Cardiac muscle cell (in vitro differentiated cells and primary cell): ENCODE measurements around the gene NPIPB6. TPM values are rescaled to one million over a fixed set of nuclear protein-coding genes. Genes with fewer than 3 reads are reported as not detected.
"Not testable (repeated sequence)": the region's sequence is repeated elsewhere in the genome, so short reads cannot be mapped to it uniquely, and the experiment has no call there.

Experiments
- DNase-seq, 2 donors: peaks; one replicate each; pipeline versions ENCODE4 v3.0.0 to v3.0.0-alpha.2; 2010 to 2017; ENCODE audit warnings: low read depth in 1 of 2, low spot score in 1 of 2
- H3K27ac ChIP-seq: fragments of 200-600 bp; sonication (generic); 2 replicates; pipeline ENCODE4 v1.5.1; 2016
- H3K27me3 ChIP-seq: fragments of 200-600 bp; sonication (generic); 2 replicates; pipeline ENCODE4 v1.6.0; 2016; ENCODE audit warnings: control low read depth
- H3K36me3 ChIP-seq: fragments of 200-600 bp; sonication (generic); 2 replicates; pipeline ENCODE4 v1.5.1; 2016; ENCODE audit warnings: control low read depth
- H3K4me1 ChIP-seq: fragments of 200-600 bp; sonication (generic); 2 replicates; pipeline ENCODE4 v1.8.1; 2017; ENCODE audit warnings: low read depth, mild to moderate bottlenecking, mixed run types
- H3K4me3 ChIP-seq: fragments of 200-600 bp; sonication (generic); 2 replicates; pipeline ENCODE4 v1.5.1; 2016; ENCODE audit warnings: mild to moderate bottlenecking
- H3K9me3 ChIP-seq: fragments of 200-600 bp; sonication (generic); 2 replicates; pipeline ENCODE4 v1.5.1; 2017; ENCODE audit warnings: low read depth, mild to moderate bottlenecking, control low read depth
- polyA plus RNA-seq: library from polyadenylated mRNA; unstranded; fragments of >200 nt; fragmentation: Nextera tagmentation; extraction: Ambion mirVana; gene quantifications from 2 replicates; pipeline ENCODE4 v1.2.1, GENCODE V29; 2016
- total RNA-seq: library from RNA; depleted of rRNA; stranded (reverse); fragments of >200 nt; gene quantifications from 2 replicates; pipeline ENCODE4 v1.2.3, GENCODE V29; 2016
- TF ChIP-seq, protein P1 (sequence below): IDR thresholded peaks from 2 replicates; pipeline ENCODE4 v1.5.1; 2012; ENCODE audit warnings: low read depth, mild to moderate bottlenecking, low read length

The NPIPB6 gene
- total and polyA plus RNA-seq, 2 experiments from 2014 or later: 3.2 to 4.9 TPM

DNA sequence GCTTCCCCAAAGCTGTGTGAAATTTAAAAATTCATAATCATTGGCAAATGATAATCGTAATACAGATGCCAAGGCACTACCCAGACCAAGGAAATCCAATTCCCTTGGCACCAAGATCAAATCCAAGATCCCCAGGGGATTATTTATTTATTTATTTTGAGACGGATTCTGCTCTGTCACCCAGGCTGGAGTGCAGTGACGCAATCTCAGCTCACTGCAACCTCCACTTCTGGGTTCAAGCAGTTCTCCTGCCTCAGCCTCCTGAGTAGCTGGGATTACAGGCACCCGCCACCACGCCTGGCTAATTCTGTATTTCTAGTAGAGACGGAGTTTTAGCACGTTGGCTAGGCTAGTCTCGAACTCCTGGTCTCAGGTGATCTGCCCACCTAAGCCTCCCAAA is 27.6 kb downstream of the NPIPB6 start:
- H3K4me3 ChIP-seq, H3K36me3 ChIP-seq, H3K27ac ChIP-seq, H3K9me3 ChIP-seq, H3K4me1 ChIP-seq, DNase-seq, H3K27me3 ChIP-seq: not testable (repeated sequence)

DNA sequence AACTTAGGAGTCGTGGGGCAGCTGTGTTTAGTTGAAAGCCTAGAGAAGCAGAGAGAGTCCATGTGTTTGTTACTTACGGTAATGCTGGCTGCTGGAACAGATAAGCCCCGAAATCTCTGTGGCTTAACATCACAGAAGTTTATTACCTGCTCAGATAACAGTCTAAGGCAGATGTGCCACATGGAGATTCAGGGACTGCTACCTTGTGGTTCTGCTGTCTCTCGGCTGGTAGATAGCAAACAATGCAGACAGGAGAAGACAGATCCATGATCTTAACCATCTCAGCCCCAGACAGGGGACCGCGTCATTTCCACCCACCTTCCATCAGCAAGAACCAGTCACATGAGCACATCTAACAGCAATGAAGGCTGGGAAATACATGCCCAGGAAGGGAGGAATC is 30.7 kb downstream of the NPIPB6 start:
- H3K4me3 ChIP-seq, H3K27me3 ChIP-seq, H3K27ac ChIP-seq, H3K36me3 ChIP-seq, DNase-seq, H3K4me1 ChIP-seq, H3K9me3 ChIP-seq: not testable (repeated sequence)

- not testable (repeated sequence) for H3K27me3 ChIP-seq, H3K9me3 ChIP-seq, H3K4me1 ChIP-seq, H3K36me3 ChIP-seq, H3K4me3 ChIP-seq, DNase-seq, H3K27ac ChIP-seq
Observed at GRCh38 chr16:28330981-28331380, 32.3 kb downstream of the NPIPB6 start.

DNA sequence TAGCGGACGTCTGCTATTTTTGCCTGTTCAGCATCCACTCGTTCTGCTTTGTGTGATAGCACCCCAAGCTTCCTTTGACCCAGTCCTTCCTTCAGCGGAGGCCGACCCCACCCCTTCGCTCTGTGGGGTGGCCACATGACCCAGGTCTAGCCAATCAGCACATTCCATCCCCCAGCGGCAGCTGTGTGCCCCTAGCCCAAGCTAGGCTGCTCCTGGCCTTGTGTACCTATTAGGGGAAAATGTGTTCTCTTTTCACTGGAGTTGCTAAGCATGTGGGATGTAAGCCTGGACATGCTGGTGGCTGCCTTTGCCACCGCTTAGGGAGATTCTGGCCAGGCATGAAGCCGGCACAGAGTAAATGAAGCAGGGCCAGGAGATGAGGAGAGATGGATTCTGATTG is 33.1 kb downstream of the NPIPB6 start:
- not testable (repeated sequence) for H3K36me3 ChIP-seq, H3K4me1 ChIP-seq, H3K27me3 ChIP-seq, H3K27ac ChIP-seq, H3K4me3 ChIP-seq, H3K9me3 ChIP-seq
- DNase-seq: peak in 1 of 2 donors; percentile 33

DNA sequence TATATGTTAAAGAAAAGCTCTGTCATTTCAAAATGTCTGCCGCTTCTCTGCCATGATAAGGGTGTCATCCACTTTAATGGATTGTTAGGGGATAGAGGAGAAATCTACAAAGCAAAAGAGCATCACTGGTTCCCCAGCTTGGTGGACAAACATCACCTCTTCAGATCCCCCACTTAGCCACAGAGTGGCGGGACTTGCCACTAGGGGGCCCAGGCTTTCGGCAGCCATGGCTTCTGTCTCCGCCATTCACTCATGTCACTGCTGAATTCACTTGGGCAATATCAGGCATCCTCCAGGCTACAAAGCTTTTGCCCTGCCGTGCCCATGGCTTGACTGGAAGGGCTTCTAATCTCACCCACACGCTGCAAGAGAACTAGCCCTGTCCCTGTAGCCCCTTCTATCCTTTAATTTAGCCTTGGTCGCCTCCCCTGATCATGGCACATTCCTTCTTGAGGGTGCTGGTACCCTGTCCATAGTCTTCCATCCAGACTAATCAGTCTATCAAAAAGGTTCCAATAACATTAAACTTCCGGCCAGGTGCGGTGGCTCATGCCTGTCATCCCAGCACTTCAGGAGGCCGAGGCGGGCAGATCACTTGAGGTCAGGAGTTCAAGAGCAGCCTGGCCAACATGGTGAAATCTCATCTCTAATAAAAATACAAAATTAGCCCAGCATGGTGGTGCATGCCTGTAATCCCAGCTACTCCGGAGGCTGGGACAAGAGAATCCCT is 36.3 kb downstream of the NPIPB6 start:
- Histone ChIP-seq H3K36me3 (no peaks in the 10 kb centered on the region), H3K27ac (no peak overlapping the region), H3K9me3 (no peaks in the 10 kb centered on the region), H3K4me3 (no peak overlapping the region), H3K27me3 (no peaks in the 10 kb centered on the region), H3K4me1 (no peaks in the 10 kb centered on the region)
- TF ChIP-seq, protein P1, sequence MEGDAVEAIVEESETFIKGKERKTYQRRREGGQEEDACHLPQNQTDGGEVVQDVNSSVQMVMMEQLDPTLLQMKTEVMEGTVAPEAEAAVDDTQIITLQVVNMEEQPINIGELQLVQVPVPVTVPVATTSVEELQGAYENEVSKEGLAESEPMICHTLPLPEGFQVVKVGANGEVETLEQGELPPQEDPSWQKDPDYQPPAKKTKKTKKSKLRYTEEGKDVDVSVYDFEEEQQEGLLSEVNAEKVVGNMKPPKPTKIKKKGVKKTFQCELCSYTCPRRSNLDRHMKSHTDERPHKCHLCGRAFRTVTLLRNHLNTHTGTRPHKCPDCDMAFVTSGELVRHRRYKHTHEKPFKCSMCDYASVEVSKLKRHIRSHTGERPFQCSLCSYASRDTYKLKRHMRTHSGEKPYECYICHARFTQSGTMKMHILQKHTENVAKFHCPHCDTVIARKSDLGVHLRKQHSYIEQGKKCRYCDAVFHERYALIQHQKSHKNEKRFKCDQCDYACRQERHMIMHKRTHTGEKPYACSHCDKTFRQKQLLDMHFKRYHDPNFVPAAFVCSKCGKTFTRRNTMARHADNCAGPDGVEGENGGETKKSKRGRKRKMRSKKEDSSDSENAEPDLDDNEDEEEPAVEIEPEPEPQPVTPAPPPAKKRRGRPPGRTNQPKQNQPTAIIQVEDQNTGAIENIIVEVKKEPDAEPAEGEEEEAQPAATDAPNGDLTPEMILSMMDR: peak; percentile 88
- peak; percentile 63 to 74 for DNase-seq

DNA sequence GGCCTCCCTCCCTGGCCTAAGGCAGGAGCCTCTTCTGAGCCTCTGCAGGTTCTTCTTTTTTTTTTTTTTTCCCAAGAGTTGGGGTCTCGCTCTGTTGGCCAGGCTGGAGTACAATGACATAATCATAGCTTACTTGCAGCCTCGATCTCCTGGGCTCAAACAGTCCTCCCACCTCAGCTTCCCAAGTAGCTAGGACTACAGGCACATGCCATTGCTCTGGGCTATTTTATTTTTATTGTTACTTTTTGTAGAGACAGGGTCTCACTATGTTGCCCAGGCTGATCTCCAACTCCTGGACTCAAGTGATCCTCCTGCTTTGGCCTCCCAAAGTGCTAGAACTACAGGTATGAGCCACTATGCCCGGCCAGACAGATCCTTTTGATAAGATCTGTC is 38.4 kb downstream of the NPIPB6 start:
- Histone ChIP-seq H3K4me1 (no peaks in the 10 kb centered on the region), H3K36me3 (no peaks in the 10 kb centered on the region)
- TF ChIP-seq, protein P1: no peak

GRCh38 chr16:28324235-28324886 is 38.9 kb downstream of the NPIPB6 start:
- Histone ChIP-seq H3K36me3 (no peaks in the 10 kb centered on the region), H3K4me3 (no peak overlapping the region), H3K27ac (no peak overlapping the region), H3K9me3 (no peaks in the 10 kb centered on the region), H3K4me1 (no peaks in the 10 kb centered on the region), H3K27me3 (no peaks in the 10 kb centered on the region)
- TF ChIP-seq, protein P1: no peak
- DNase-seq: no peak

More for the DNA sequence above, 38.4 kb downstream of the NPIPB6 start:
- H3K27ac ChIP-seq: no peak overlapping the region
- no peaks in the 10 kb centered on the region for H3K9me3 ChIP-seq
- no peak overlapping the region for H3K4me3 ChIP-seq
- no peak for DNase-seq
- no peaks in the 10 kb centered on the region for H3K27me3 ChIP-seq
